ENCODE measurements around the gene NEUROD2. TPM values are rescaled to one million over a fixed set of nuclear protein-coding genes. Genes with fewer than 3 reads are reported as not detected.
A peak's percentile ranks its signal among the peaks of the same experiment; 100 is the strongest.

NEUROD2 gene
- total and polyA plus RNA-seq, 7 donors: 0.01 TPM; not detected in 6

- Histone ChIP-seq H3K36me3 (ENCODE audit: insufficient read depth in 1 of 2, low read depth in 1 of 2) (no peaks in the 10 kb centered on the region), H3K27me3 (ENCODE audit: insufficient read depth in 3 of 3, low read length in 2 of 3) (peaks cover 0 to 35% (median 11%) of the 10 kb centered on the region in 3 donors), H3K4me1 (peaks cover 5% of the 10 kb centered on the region), H3K9me3 (no peaks in the 10 kb centered on the region), H3K4me3 (no peak overlapping the region), H3K27ac (no peak overlapping the region)
- DNase-seq: no peak
- 48 to 53% (median 49%) methylated on average over 16 of the region's 16 CpGs for WGBS, 3 donors
- ATAC-seq: peak in 1 of 4 donors; percentile 4
- TF ChIP-seq CTCF (IDR thresholded peaks at IDR 0.05): no peak
- intact Hi-C loops (cut with DNase I): loop anchor here (1.0 to 10.0 kb wide), 8 partner anchors 48 to 242 kb away; partner anchors contain the start of genes IKZF3 (in 1 of the 2), MIEN1 (in 1 of the 2) and ZPBP2 (in 1 of the 2)
Measured at GRCh38 chr17:39622380-39623006, 14.8 kb upstream of the NEUROD2 start.

- 4 to 7% (median 7%) methylated on average over 25 to 26 of the region's 26 CpGs for WGBS, 3 donors
- DNase-seq (peak; percentile 82 to 91), ATAC-seq (peak; percentile 83 to 93 (median 89))
- H3K27ac ChIP-seq: no peak overlapping the region
- H3K36me3 ChIP-seq (ENCODE audit: insufficient read depth in 1 of 2, low read depth in 1 of 2): no peaks in the 10 kb centered on the region
- peaks cover 1% of the 10 kb centered on the region for H3K4me1 ChIP-seq
- H3K27me3 ChIP-seq (ENCODE audit: insufficient read depth in 3 of 3, low read length in 2 of 3): peaks cover 0 to 27% (median 8%) of the 10 kb centered on the region in 3 donors
- intact Hi-C loops (cut with DNase I): loop anchor here (1.0 to 10.0 kb wide), 8 partner anchors 49 to 243 kb away; partner anchors contain the start of genes IKZF3 (in 1 of the 2), MIEN1 (in 1 of the 2) and ZPBP2 (in 1 of the 2)
- no peak overlapping the region for H3K4me3 ChIP-seq
- H3K9me3 ChIP-seq: no peaks in the 10 kb centered on the region
- TF ChIP-seq CTCF (IDR thresholded peaks at IDR 0.05): peak; percentile 100
Measured at GRCh38 chr17:39621523-39622379, 14.0 kb upstream of the NEUROD2 start.

GRCh38 chr17:39619786-39620101 is 12.0 kb upstream of the NEUROD2 start:
- intact Hi-C loops (cut with DNase I): loop anchor here (5.0 to 10.0 kb wide), 5 partner anchors 53 to 245 kb away; partner anchors contain the start of genes IKZF3 (in 1 of the 2), MIEN1 (in 1 of the 2) and ZPBP2 (in 1 of the 2)
- no peak for ATAC-seq

More at GRCh38 chr17:39619786-39620101, 12.0 kb upstream of the NEUROD2 start:
- DNase-seq: no peak
- Histone ChIP-seq H3K4me3 (no peak overlapping the region), H3K27ac (no peak overlapping the region), H3K27me3 (ENCODE audit: insufficient read depth in 3 of 3, low read length in 2 of 3) (peaks cover 0 to 22% (median 3%) of the 10 kb centered on the region in 3 donors), H3K4me1 (no peaks in the 10 kb centered on the region), H3K36me3 (ENCODE audit: insufficient read depth in 1 of 2, low read depth in 1 of 2) (no peaks in the 10 kb centered on the region), H3K9me3 (no peaks in the 10 kb centered on the region)
- no peak for TF ChIP-seq CTCF (IDR thresholded peaks at IDR 0.05)
- WGBS, 3 donors: 56 to 85% (median 65%) methylated on average over 1 of the region's 1 CpG
